Endothelial cell (in vitro differentiated cells): ENCODE measurements around the gene RAPGEF2. TPM values are rescaled to one million over a fixed set of nuclear protein-coding genes. Genes with fewer than 3 reads are reported as not detected.

Experiments
- DNase-seq: peaks from one replicate; pipeline ENCODE4 v3.0.0; 2021; ENCODE audit warnings: low spot score
- H3K27ac Mint-ChIP-seq: one replicate; pipeline ENCODE4 v1.8.0; 2021; ENCODE audit warnings: mixed read lengths, inconsistent platforms; ENCODE audit not compliant: unreplicated experiment
- H3K27me3 Mint-ChIP-seq: one replicate; pipeline ENCODE4 v1.8.0; 2021; ENCODE audit warnings: mild to moderate bottlenecking, moderate library complexity, mixed read lengths, inconsistent platforms; ENCODE audit not compliant: unreplicated experiment
- H3K36me3 Mint-ChIP-seq: one replicate; pipeline ENCODE4 v1.8.0; 2021; ENCODE audit warnings: mild to moderate bottlenecking, low read depth, mixed read lengths, inconsistent platforms; ENCODE audit not compliant: unreplicated experiment
- H3K4me1 Mint-ChIP-seq: one replicate; pipeline ENCODE4 v1.8.0; 2021; ENCODE audit warnings: mild to moderate bottlenecking, mixed read lengths, inconsistent platforms; ENCODE audit not compliant: unreplicated experiment
- H3K4me3 Mint-ChIP-seq: one replicate; pipeline ENCODE4 v1.8.0; 2021; ENCODE audit warnings: mild to moderate bottlenecking, mixed read lengths, inconsistent platforms; ENCODE audit not compliant: unreplicated experiment
- H3K9me3 Mint-ChIP-seq: one replicate; pipeline ENCODE4 v1.8.0; 2021; ENCODE audit warnings: mixed read lengths, inconsistent platforms; ENCODE audit not compliant: unreplicated experiment
- total RNA-seq: library from RNA; stranded (reverse); fragmentation: NEBNext Ultra II Directional; extraction: Animal tissue kit (Norgen Biotek cat#: 25700); gene quantifications from one replicate; pipeline ENCODE4 v1.2.1, GENCODE V29; 2021; ENCODE audit not compliant: unreplicated experiment
- TF ChIP-seq, protein P1 (sequence below): fragments of 200-600 bp; sonication (generic); IDR thresholded peaks from one replicate; pipeline ENCODE4 v1.5.0; 2021; ENCODE audit warnings: antibody characterized with exemption; ENCODE audit not compliant: unreplicated experiment

RAPGEF2 gene
- total RNA-seq, 1 donor from 2014 or later = 108 TPM

DNA sequence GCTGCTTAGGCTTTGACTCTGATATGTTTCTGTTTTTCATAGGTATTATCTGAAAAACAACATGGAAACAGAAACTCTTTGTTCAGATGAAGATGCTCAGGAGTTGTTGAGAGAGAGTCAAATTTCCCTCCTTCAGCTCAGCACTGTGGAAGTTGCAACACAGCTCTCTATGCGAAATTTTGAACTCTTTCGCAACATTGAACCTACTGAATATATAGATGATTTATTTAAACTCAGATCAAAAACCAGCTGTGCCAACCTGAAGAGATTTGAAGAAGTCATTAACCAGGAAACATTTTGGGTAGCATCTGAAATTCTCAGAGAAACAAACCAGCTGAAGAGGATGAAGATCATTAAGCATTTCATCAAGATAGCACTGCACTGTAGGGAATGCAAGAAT lies 238.6 kb downstream of the RAPGEF2 start:
- DNase-seq = no peak
- Mint-ChIP-seq H3K27ac (no peak overlapping the region), H3K4me1 (peaks cover 7% of the 10 kb centered on the region), H3K36me3 (peaks cover 49% of the 10 kb centered on the region), H3K27me3 (no peaks in the 10 kb centered on the region), H3K4me3 (no peak overlapping the region), H3K9me3 (no peaks in the 10 kb centered on the region)
- TF ChIP-seq, protein P1, sequence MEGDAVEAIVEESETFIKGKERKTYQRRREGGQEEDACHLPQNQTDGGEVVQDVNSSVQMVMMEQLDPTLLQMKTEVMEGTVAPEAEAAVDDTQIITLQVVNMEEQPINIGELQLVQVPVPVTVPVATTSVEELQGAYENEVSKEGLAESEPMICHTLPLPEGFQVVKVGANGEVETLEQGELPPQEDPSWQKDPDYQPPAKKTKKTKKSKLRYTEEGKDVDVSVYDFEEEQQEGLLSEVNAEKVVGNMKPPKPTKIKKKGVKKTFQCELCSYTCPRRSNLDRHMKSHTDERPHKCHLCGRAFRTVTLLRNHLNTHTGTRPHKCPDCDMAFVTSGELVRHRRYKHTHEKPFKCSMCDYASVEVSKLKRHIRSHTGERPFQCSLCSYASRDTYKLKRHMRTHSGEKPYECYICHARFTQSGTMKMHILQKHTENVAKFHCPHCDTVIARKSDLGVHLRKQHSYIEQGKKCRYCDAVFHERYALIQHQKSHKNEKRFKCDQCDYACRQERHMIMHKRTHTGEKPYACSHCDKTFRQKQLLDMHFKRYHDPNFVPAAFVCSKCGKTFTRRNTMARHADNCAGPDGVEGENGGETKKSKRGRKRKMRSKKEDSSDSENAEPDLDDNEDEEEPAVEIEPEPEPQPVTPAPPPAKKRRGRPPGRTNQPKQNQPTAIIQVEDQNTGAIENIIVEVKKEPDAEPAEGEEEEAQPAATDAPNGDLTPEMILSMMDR = no peak

DNA sequence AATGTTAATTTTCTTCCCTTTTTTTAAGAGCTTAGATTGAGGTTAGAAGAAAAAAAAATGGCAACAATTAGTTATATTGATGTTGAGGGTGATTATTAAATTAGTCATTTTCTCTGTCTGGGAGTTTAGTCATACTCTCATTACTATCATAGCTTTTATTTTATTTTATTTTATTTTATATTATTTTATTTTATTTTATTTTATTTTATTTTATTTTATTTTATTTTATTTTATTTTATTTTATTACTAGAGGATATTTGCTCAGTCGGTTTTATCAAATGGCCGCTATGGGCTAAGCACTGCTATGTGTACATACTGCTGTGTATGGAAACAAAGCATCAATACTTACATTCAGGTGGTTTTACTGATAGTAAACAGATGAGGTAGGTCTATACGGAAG lies 239.5 kb downstream of the RAPGEF2 start:
- Mint-ChIP-seq H3K27me3 (no peaks in the 10 kb centered on the region), H3K4me1 (peaks cover 7% of the 10 kb centered on the region), H3K4me3 (no peak overlapping the region), H3K9me3 (no peaks in the 10 kb centered on the region), H3K27ac (no peak overlapping the region), H3K36me3 (peaks cover 54% of the 10 kb centered on the region)
- DNase-seq = no peak
- TF ChIP-seq, protein P1 = no peak

DNA sequence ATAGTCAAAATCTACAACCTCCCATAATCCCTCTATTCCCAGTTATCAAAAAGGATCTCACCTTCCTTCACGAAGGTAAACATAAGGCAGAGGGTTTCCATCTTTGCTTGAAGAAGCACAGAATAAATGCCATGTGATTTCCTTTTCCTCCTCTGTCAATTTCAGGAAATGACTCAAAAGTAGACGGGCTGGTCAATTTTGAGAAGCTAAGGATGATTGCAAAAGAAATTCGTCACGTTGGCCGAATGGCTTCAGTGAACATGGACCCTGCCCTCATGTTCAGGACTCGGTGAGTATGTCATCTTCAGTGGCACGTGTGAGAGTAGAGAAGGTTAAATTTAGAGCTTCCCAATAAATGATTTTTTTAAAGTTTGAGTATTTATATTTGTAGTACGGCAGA lies 240.2 kb downstream of the RAPGEF2 start:
- TF ChIP-seq, protein P1 = no peak
- Mint-ChIP-seq H3K36me3 (peaks cover 57% of the 10 kb centered on the region), H3K9me3 (no peaks in the 10 kb centered on the region), H3K27me3 (no peaks in the 10 kb centered on the region), H3K4me3 (no peak overlapping the region), H3K27ac (no peak overlapping the region), H3K4me1 (peaks cover 7% of the 10 kb centered on the region)
- no peak for DNase-seq

DNA sequence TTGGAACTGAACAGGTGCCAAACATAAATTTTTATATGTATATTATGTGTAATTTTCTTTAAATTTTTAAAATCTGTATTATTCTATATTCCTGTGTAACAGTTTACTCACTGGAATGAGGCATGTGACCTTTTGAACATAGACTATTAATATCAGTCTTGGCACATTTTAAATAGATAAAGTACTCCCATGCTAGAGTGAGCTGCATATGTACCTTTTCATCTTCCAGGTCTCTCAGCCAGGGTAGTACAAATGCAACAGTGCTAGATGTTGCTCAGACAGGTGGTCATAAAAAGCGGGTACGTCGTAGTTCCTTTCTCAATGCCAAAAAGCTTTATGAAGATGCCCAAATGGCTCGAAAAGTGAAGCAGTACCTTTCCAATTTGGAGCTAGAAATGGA lies 242.0 kb downstream of the RAPGEF2 start:
- Mint-ChIP-seq H3K4me3 (peak overlapping the region; percentile 69), H3K4me1 (peaks cover 7% of the 10 kb centered on the region), H3K27me3 (no peaks in the 10 kb centered on the region), H3K27ac (peak overlapping the region; percentile 11), H3K9me3 (no peaks in the 10 kb centered on the region), H3K36me3 (peaks cover 55% of the 10 kb centered on the region)
- TF ChIP-seq, protein P1 = no peak
- DNase-seq = no peak

DNA sequence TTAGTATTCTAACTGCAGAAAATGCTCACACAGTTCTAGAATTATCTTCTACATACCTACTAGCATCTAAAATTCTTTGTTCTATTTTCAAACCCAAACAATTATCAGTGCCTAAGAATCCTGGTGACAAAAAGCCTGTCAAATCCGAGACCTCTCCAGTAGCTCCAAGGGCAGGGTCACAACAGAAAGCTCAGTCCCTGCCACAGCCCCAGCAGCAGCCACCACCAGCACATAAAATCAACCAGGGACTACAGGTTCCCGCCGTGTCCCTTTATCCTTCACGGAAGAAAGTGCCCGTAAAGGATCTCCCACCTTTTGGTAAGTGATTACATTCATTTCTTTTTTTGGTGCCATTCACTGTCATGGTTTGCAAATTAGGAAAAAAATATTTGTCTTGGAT lies 243.8 kb downstream of the RAPGEF2 start:
- Mint-ChIP-seq H3K4me3 (peak overlapping the region; percentile 53), H3K27ac (no peak overlapping the region), H3K9me3 (no peaks in the 10 kb centered on the region), H3K27me3 (no peaks in the 10 kb centered on the region), H3K36me3 (peaks cover 61% of the 10 kb centered on the region), H3K4me1 (peaks cover 7% of the 10 kb centered on the region)
- DNase-seq = no peak
- TF ChIP-seq, protein P1 = no peak
